K562 (cell line): ENCODE data around the gene TJP2. TPM values are rescaled to one million over a fixed set of nuclear protein-coding genes. Genes with fewer than 3 reads are reported as not detected.

Experiments
- ATF6 ChIP-seq: sonication (generic); formaldehyde crosslinking; IDR thresholded peaks from 2 replicates; pipeline ENCODE4 v1.4.0; 2020; ENCODE audit warnings: mild to moderate bottlenecking, missing genetic modification reagents
- CTCF ChIP-seq, 3 experiments: IDR thresholded peaks in 2 of 3; conservative IDR thresholded peaks in 1 of 3; 2 replicates each; pipeline ENCODE4 v1.5.1; 2011 to 2012; ENCODE audit warnings: low read length in 3 of 3, mild to moderate bottlenecking in 3 of 3, control low read depth in 2 of 3, improper control_type of control experiment in 1 of 3, inconsistent platforms in 1 of 3, low read depth in 1 of 3, mixed read lengths in 1 of 3, moderate library complexity in 1 of 3; ENCODE audit not compliant: insufficient read depth in 2 of 3
- FOXO4 ChIP-seq: fragments of 450-650 bp; formaldehyde crosslinking; IDR thresholded peaks from 2 replicates; pipeline ENCODE4 v1.4.0; 2020; ENCODE audit warnings: mild to moderate bottlenecking, moderate library complexity
- HDAC3 ChIP-seq: fragments of 450-650 bp; IDR thresholded peaks from 2 replicates; pipeline ENCODE4 v1.6.1; 2018; ENCODE audit warnings: borderline replicate concordance, mild to moderate bottlenecking, moderate library complexity; ENCODE audit not compliant: partially characterized antibody
- HMG20A ChIP-seq: fragments of 450-650 bp; formaldehyde crosslinking; conservative IDR thresholded peaks from 2 replicates; pipeline ENCODE4 v1.4.0; 2020; ENCODE audit warnings: mild to moderate bottlenecking, mixed read lengths
- NR4A1 ChIP-seq, 2 experiments: fragments of 250-450 bp in 1 of 2; fragments of 450-650 bp in 1 of 2; sonication (Bioruptor Pico) in 1 of 2; IDR thresholded peaks; 2 replicates each; pipeline versions ENCODE4 v1.4.0 to v1.6.1; 2016 to 2020; ENCODE audit warnings: mild to moderate bottlenecking in 2 of 2, missing compliant biosample characterization in 1 of 2, missing genetic modification characterization in 1 of 2, moderate library complexity in 1 of 2
- RBM15 ChIP-seq: fragments of 200-400 bp; formaldehyde crosslinking; IDR thresholded peaks from 2 replicates; pipeline ENCODE4 v1.6.1; 2018; ENCODE audit warnings: mild to moderate bottlenecking, low read length, moderate library complexity; ENCODE audit not compliant: insufficient read depth
- SMAD3 ChIP-seq: fragments of 450-650 bp; formaldehyde crosslinking; conservative IDR thresholded peaks from 2 replicates; pipeline ENCODE4 v1.4.0; 2020; ENCODE audit warnings: mild to moderate bottlenecking
- TRIM24 ChIP-seq, 2 experiments: fragments of 450-650 bp; IDR thresholded peaks; 2 replicates each; pipeline ENCODE4 v1.6.1; 2016
- VEZF1 ChIP-seq: fragments of 200-800 bp; sonication (Bioruptor generic); IDR thresholded peaks from 2 replicates; pipeline ENCODE4 v1.6.1; 2017; ENCODE audit warnings: missing genetic modification characterization, missing compliant biosample characterization
- ZNF232 ChIP-seq: sonication (generic); formaldehyde crosslinking; IDR thresholded peaks from 2 replicates; pipeline ENCODE4 v1.8.0; 2022; ENCODE audit warnings: mild to moderate bottlenecking, missing genetic modification reagents
- ZNF274 ChIP-seq: IDR thresholded peaks from 2 replicates; pipeline ENCODE4 v1.6.1; 2011; ENCODE audit warnings: low read depth, mild to moderate bottlenecking, low read length, moderate library complexity, borderline replicate concordance
- ZNF311 ChIP-seq: fragments of 250-450 bp; sonication (Bioruptor Pico); IDR thresholded peaks from 2 replicates; pipeline ENCODE4 v1.4.0; 2020; ENCODE audit warnings: mild to moderate bottlenecking, moderate library complexity
- ZNF584 ChIP-seq: fragments of 200-800 bp; sonication (Bioruptor generic); IDR thresholded peaks from 2 replicates; pipeline ENCODE4 v1.6.1; 2016; ENCODE audit warnings: low read depth, mild to moderate bottlenecking, missing genetic modification characterization, missing compliant biosample characterization
- polyA plus RNA-seq, 8 experiments: library from polyadenylated mRNA; depleted of rRNA in 4 of 8; stranded (reverse) in 5 of 8; unstranded in 3 of 8; fragments of >200 nt; fragmentation: Nextera tagmentation in 2 of 8; fragmentation: Illumina TruSeq in 1 of 8; extraction: Ambion mirVana in 2 of 8; extraction: Trizol in 1 of 8; gene quantifications; 2 replicates each; pipeline versions ENCODE4 v1.2.1 to v1.2.3, GENCODE V29; 2011 to 2014; ENCODE audit warnings: inconsistent platforms in 1 of 8, missing spikeins in 1 of 8
- total RNA-seq, 7 experiments: library from RNA; depleted of rRNA in 6 of 7; stranded (reverse); fragments of >200 nt in 6 of 7; fragmentation: Illumina TruSeq in 2 of 7; extraction: Trizol in 2 of 7; gene quantifications; 2 replicates each; pipeline versions ENCODE4 v1.2.1 to v1.2.3, GENCODE V29; 2011 to 2021; ENCODE audit warnings: low replicate concordance in 1 of 7
- TF ChIP-seq, protein P1 (sequence below), 2 experiments: fragments of 450-650 bp; conservative IDR thresholded peaks; 2 replicates each; pipeline ENCODE4 v1.6.1; 2017; ENCODE audit warnings: mild to moderate bottlenecking in 2 of 2, moderate library complexity in 2 of 2
- TF ChIP-seq, protein P2 (sequence below): fragments of 250-450 bp; sonication (Bioruptor Pico); IDR thresholded peaks from 2 replicates; pipeline ENCODE4 v1.8.0; 2021; ENCODE audit warnings: borderline replicate concordance, mild to moderate bottlenecking, moderate library complexity; ENCODE audit not compliant: poor library complexity, severe bottlenecking

TJP2 gene
- total and polyA plus RNA-seq, 9 of the 15 experiments (the other 6 are each of a cell fraction or from before 2014, with no cell fraction given) = 4.0 to 24.1 (median 16.8) TPM

- TF ChIP-seq ATF6 (CRISPR knock-in tag) (no peak), VEZF1 (peak; percentile 73), ZNF274 (peak; percentile 71; the same call in 1 of the 2 replicates), NR4A1 (CRISPR knock-in tag; IDR thresholded peaks at IDR 0.05) (no peak), NR4A1 (tag; IDR thresholded peaks at IDR 0.05) (peak; percentile 65; the same call in 1 of the 2 replicates), CTCF (IDR thresholded peaks at IDR 0.05 in 2 of 3, conservative IDR thresholded peaks at IDR 0.05 in 1 of 3; ENCODE audit: insufficient read depth in 2 of 3, low read depth in 1 of 3, low read length in 3 of 3) (no peak), TRIM24 (IDR thresholded peaks at IDR 0.05) (peak; percentile 97), HMG20A (CRISPR knock-in tag) (no peak), ZNF584 (CRISPR knock-in tag) (peak; percentile 97), ZNF232 (CRISPR knock-in tag) (no peak), RBM15 (no peak), FOXO4 (CRISPR knock-in tag) (no peak), HDAC3 (peak; percentile 89), ZNF311 (CRISPR knock-in tag) (peak; percentile 26; the same call in 1 of the 2 replicates), SMAD3 (CRISPR knock-in tag) (peak; percentile 71; the same call in 1 of the 2 replicates)
- TF ChIP-seq, protein P1, sequence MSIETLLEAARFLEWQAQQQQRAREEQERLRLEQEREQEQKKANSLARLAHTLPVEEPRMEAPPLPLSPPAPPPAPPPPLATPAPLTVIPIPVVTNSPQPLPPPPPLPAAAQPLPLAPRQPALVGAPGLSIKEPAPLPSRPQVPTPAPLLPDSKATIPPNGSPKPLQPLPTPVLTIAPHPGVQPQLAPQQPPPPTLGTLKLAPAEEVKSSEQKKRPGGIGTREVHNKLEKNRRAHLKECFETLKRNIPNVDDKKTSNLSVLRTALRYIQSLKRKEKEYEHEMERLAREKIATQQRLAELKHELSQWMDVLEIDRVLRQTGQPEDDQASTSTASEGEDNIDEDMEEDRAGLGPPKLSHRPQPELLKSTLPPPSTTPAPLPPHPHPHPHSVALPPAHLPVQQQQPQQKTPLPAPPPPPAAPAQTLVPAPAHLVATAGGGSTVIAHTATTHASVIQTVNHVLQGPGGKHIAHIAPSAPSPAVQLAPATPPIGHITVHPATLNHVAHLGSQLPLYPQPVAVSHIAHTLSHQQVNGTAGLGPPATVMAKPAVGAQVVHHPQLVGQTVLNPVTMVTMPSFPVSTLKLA (conservative IDR thresholded peaks at IDR 0.05) = peak in 1 of 2 experiments; percentile 53; a peak in 1 of 4 replicates
- TF ChIP-seq, protein P2, sequence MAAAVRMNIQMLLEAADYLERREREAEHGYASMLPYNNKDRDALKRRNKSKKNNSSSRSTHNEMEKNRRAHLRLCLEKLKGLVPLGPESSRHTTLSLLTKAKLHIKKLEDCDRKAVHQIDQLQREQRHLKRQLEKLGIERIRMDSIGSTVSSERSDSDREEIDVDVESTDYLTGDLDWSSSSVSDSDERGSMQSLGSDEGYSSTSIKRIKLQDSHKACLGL (CRISPR knock-in tag) = no peak
Measured at GRCh38 chr9:69215774-69216485, 41.9 kb downstream of the TJP2 start (continued).
